GM12875 (cell line): ENCODE results near the gene FAR1.
"Not testable (repeated sequence)": the region's sequence is repeated elsewhere in the genome, so short reads cannot be mapped to it uniquely, and the experiment has no call there.

Source experiments
- H3K4me3 ChIP-seq: one replicate; pipeline ENCODE4 v1.5.1; 2011; ENCODE audit warnings: low read depth, low read length, control low read depth
- CTCF ChIP-seq: IDR thresholded peaks from 2 replicates; pipeline ENCODE4 v1.5.1; 2011; ENCODE audit warnings: low read depth, mild to moderate bottlenecking, control low read depth, inconsistent platforms, low read length, moderate library complexity, borderline replicate concordance; ENCODE audit not compliant: insufficient read depth

FAR1 gene

DNA sequence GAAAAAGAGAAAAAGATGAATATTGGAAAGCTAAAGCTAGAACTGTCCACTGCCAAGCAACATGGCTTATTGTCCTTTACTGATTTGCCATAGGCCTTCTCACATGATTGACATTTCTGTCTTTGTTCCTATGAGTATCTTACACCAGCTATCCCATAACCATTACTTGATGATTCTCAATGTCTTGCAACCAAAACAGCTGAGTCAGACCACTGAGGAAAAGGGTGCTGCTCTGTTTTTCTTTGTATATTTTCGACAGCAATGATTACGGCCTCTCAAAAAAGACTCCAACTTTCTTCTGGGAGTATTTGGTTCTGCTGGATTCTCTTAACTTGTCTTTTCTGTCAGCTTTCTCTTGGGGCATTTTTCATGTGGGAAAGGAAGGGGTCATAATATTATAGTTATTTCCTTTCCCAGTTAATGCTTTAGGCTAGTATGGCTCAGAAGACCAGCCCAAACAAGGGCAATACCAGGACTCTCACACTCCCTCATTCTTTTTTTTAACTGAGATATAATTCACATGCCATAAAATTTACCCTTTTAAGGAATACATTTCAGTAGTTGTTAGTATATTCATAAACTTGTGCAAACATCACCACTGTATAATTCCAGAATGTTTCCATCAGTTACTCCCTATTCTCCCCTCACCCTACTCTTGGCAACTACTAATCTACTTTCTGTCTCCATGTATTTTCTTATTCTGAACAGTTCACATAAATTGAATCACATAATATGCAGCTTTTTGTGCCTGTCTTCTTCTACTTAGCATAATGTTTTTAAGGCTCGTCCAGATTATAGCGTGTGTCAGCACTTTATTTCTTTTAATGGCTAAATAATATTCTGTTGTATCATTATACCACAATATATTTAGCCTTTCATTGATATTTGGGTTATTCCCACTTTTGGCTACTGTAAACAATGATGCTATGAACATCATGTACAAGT lies 31.1 kb upstream of the FAR1 start:
- TF ChIP-seq CTCF: no peak

DNA sequence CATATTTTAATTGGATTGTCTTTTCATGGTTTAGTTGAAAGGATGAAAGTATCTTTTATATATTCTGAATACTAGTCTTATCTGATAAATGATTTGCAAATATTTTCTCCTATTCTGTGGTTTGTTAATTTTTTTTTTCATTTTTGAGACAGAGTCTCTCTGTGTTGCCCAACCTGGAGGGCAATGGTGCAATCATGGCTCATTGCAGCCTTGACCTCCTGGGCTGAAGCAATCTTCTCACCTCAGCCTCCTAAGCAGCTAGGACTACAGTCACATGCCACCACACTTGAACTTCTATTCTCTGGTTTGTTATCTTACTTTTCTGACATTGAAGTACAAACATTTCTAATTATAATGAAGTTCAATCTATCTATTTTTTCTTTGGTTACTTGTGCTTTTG lies 30.0 kb upstream of the FAR1 start:
- H3K4me3 ChIP-seq: no peak overlapping the region
- no peak for TF ChIP-seq CTCF

More for the DNA sequence above, 31.1 kb upstream of the FAR1 start:
- H3K4me3 ChIP-seq: no peak overlapping the region

DNA sequence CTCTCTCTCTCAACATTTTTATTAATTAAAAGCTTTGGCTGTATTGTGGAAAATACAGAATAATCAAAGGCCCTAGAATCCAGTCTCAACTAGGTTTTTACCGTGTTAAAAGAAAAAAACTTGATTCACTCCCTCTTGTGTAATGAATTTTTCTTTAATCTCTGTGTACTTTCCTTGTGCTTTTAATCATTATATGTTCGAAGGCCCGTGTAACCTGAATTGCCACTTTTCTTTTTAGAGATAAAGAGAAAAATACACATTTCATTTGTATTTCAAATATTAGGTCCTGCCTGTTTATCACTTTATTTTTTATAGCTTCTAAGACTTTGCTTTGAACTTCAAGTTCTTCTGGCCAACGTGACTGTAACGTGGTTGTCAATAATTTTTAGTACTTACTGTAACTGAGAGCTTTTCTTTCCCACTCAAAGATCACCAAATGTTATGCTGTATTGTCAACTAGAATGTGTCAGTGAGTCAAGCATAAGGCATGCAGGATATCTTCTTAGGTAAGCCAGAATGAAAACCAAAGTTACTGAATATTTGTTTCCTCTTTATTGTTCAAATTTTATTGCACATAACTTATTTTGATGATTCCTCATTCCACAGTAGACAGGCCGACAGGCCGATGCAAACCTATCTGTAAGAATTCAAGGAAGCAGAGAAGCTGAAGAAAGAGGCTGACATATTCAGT lies 23.3 kb upstream of the FAR1 start:
- TF ChIP-seq CTCF: no peak
- no peak overlapping the region for H3K4me3 ChIP-seq

DNA sequence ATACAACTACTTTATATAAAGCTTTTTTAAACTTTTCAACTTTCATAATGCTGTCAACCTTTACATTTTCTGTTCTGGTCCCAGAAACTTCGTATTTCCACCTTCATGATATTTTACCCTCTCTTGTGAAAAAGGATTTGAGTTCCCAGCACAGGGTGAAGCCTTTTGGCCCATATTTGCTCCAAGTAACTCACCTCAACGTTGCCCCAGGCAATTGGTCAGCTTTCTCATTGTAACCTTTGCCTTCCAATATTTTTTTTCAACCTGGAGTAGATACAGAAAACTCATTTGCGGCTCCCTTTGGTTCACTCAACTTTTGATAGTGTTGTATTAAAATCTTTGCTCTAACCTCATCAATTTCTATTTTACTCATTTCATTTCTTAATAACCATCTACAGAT lies 21.1 kb upstream of the FAR1 start:
- no peak for TF ChIP-seq CTCF
- no peak overlapping the region for H3K4me3 ChIP-seq

DNA sequence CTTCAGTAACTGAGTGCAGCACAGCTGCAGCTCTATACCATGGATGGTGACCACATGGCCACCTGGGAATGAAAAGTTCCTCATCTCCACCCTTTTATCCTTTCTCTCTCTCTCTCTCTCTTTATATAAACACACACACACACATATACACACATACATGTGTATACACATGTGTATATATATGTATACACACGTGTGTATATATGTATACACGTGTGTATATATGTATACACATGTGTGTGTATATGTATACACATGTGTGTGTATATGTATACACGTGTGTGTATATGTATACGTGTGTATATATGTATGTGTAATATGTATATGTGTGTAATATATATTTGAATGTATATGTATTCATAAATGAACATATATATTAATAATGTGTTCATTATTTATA lies 18.8 kb upstream of the FAR1 start:
- no peak for TF ChIP-seq CTCF
- no peak overlapping the region for H3K4me3 ChIP-seq

DNA sequence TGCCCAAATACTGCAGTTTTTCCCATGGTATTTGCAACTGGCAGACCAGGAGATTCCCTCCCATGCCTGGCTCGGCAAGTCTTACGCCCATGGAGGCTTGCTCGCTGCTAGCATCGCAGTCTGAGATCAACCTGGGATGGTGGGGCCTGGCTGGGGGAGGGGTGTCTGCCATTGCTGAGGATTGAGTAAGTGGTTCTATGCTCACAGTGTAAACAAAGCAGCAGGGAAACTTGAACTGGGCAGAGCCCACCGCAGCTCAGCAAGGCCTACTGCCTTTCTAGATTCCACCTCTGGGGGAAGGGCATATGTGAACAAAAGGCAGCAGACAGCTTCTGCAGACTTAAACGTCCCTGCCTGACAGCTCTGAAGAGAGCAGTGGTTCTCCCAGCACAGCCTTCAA lies 17.0 kb upstream of the FAR1 start:
- H3K4me3 ChIP-seq: not testable (repeated sequence)

GRCh38 chr11:13661074-13661623 lies 7.3 kb upstream of the FAR1 start:
- TF ChIP-seq CTCF: no peak
- H3K4me3 ChIP-seq: no peak overlapping the region
